ENCODE data around the gene PLEKHA8. TPM values are rescaled to one million over a fixed set of nuclear protein-coding genes. Genes with fewer than 3 reads are reported as not detected.
A peak's percentile ranks its signal among the peaks of the same experiment; 100 is the strongest.

The PLEKHA8 gene
- total RNA-seq, 2 donors from 2014 or later = 5.5 to 12.0 TPM

DNA sequence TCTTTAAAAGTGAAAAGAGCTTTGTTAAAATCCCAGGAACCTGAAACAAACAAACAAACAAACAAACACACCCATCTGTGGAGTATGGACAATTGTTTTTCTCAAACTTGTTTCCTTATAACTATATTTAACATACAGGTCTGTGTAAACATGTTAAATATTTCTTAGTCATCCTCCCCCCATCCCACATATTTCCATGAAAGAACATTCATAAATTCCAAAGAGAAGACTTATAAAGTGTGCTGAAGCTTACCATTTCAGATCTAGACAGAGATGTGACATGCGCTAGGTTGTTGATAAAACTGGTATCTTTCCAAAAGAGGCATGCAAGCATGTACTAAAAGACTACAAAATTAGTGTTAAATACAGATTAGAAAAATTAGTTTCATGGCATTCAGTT, 8.3 kb upstream of the PLEKHA8 start:
- no peaks in the 10 kb centered on the region for H3K36me3 ChIP-seq
- no peak overlapping the region for H3K4me3 ChIP-seq
- intact Hi-C loops (cut with DNase I) = no loop called here
- TF ChIP-seq POLR2A (IDR thresholded peaks at IDR 0.05) (no peak), POLR2AphosphoS5 (IDR thresholded peaks at IDR 0.05) (no peak)
- TF ChIP-seq, protein P1, sequence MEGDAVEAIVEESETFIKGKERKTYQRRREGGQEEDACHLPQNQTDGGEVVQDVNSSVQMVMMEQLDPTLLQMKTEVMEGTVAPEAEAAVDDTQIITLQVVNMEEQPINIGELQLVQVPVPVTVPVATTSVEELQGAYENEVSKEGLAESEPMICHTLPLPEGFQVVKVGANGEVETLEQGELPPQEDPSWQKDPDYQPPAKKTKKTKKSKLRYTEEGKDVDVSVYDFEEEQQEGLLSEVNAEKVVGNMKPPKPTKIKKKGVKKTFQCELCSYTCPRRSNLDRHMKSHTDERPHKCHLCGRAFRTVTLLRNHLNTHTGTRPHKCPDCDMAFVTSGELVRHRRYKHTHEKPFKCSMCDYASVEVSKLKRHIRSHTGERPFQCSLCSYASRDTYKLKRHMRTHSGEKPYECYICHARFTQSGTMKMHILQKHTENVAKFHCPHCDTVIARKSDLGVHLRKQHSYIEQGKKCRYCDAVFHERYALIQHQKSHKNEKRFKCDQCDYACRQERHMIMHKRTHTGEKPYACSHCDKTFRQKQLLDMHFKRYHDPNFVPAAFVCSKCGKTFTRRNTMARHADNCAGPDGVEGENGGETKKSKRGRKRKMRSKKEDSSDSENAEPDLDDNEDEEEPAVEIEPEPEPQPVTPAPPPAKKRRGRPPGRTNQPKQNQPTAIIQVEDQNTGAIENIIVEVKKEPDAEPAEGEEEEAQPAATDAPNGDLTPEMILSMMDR (IDR thresholded peaks at IDR 0.05) = no peak
- no peak for DNase-seq (ENCODE audit: low spot score)
- H3K27ac ChIP-seq = no peak overlapping the region
- no peaks in the 10 kb centered on the region for H3K27me3 ChIP-seq (replicated peaks; ENCODE audit: insufficient read depth)
- no peaks in the 10 kb centered on the region for H3K9me3 ChIP-seq
- peaks cover under 1% of the 10 kb centered on the region for H3K4me1 ChIP-seq (replicated peaks)
- WGBS = 80% methylated on average over 1 of the region's 1 CpG

DNA sequence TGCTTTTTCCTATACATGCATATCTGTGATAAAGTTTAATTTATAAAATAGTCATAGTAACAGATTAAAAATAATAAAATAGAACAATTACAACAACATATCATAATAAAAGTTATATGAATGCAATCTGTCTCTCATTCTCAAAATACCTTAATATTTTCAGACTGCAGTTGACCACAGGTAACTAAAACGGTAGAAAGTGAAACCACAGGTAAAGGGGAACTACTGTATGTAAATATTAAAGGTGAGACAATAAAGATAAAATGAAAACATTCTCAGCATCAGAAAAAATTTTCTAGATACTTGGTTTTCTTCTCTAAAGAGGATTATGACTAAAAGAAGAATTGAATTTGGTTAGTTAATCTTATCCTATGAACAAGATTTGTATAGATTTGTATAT, 7.7 kb upstream of the PLEKHA8 start:
- Histone ChIP-seq H3K36me3 (no peaks in the 10 kb centered on the region), H3K27me3 (replicated peaks; ENCODE audit: insufficient read depth) (no peaks in the 10 kb centered on the region), H3K4me3 (no peak overlapping the region), H3K27ac (no peak overlapping the region), H3K9me3 (no peaks in the 10 kb centered on the region), H3K4me1 (replicated peaks) (peaks cover 3% of the 10 kb centered on the region)
- TF ChIP-seq, protein P1 (IDR thresholded peaks at IDR 0.05) = no peak
- TF ChIP-seq POLR2A (IDR thresholded peaks at IDR 0.05) = no peak
- no peak for TF ChIP-seq POLR2AphosphoS5 (IDR thresholded peaks at IDR 0.05)
- no peak for DNase-seq (ENCODE audit: low spot score)
- intact Hi-C loops (cut with DNase I) = no loop called here
- WGBS = 48% methylated on average over 1 of the region's 1 CpG

DNA sequence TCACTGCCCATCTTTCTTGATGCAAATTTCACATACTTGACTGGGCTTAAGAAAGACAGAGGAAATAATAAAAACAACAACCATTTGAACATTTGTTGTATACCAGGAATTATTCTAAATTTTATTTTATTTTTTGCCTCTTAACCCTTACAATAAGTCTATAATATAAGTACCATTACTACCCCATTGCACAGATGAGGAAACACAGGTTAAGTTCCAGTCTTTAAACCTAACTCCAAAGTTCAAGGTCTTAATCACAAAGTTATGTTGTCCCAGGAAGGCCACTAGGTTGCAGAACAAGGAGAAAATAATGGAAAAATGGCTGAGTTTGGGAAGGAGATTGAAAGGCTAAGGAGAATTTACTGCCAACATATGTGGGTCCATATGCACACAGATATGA, 5.2 kb upstream of the PLEKHA8 start:
- no peak for DNase-seq (ENCODE audit: low spot score)
- no peaks in the 10 kb centered on the region for H3K36me3 ChIP-seq
- peaks cover 3% of the 10 kb centered on the region for H3K4me1 ChIP-seq (replicated peaks)
- TF ChIP-seq POLR2AphosphoS5 (IDR thresholded peaks at IDR 0.05) (no peak), POLR2A (IDR thresholded peaks at IDR 0.05) (no peak)
- TF ChIP-seq, protein P1 (IDR thresholded peaks at IDR 0.05) = no peak
- H3K27me3 ChIP-seq (replicated peaks; ENCODE audit: insufficient read depth) = no peaks in the 10 kb centered on the region
- no peak overlapping the region for H3K27ac ChIP-seq
- H3K4me3 ChIP-seq = no peak overlapping the region
- intact Hi-C loops (cut with DNase I) = no loop called here
- H3K9me3 ChIP-seq = no peaks in the 10 kb centered on the region

DNA sequence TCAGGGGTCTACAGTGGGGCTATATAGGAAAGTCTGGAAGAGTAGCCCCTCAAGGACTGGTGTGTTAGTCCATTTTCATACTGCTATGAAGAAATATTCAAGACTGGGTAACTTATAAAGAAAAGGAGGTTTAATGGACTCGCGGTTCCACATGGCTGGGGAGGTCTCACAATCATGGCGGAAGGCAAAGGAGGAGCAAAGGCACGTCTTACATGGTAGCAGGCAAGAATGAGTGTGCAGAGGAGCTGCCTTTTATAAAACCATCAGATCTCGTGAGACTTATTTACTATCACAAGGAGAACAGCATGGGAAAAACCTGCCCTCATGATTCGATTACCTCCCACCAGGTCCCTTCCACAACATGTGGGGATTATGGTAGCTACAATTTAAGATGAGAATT, 4.7 kb upstream of the PLEKHA8 start:
- H3K9me3 ChIP-seq = no peaks in the 10 kb centered on the region
- TF ChIP-seq, protein P1 (IDR thresholded peaks at IDR 0.05) = no peak
- TF ChIP-seq POLR2AphosphoS5 (IDR thresholded peaks at IDR 0.05) (no peak), POLR2A (IDR thresholded peaks at IDR 0.05) (no peak)
- no peaks in the 10 kb centered on the region for H3K27me3 ChIP-seq (replicated peaks; ENCODE audit: insufficient read depth)
- H3K36me3 ChIP-seq = no peaks in the 10 kb centered on the region
- H3K27ac ChIP-seq = no peak overlapping the region
- 94% methylated on average over 6 of the region's 6 CpGs for WGBS
- intact Hi-C loops (cut with DNase I) = no loop called here
- H3K4me3 ChIP-seq = no peak overlapping the region
- no peak for DNase-seq (ENCODE audit: low spot score)
- peaks cover 3% of the 10 kb centered on the region for H3K4me1 ChIP-seq (replicated peaks)

DNA sequence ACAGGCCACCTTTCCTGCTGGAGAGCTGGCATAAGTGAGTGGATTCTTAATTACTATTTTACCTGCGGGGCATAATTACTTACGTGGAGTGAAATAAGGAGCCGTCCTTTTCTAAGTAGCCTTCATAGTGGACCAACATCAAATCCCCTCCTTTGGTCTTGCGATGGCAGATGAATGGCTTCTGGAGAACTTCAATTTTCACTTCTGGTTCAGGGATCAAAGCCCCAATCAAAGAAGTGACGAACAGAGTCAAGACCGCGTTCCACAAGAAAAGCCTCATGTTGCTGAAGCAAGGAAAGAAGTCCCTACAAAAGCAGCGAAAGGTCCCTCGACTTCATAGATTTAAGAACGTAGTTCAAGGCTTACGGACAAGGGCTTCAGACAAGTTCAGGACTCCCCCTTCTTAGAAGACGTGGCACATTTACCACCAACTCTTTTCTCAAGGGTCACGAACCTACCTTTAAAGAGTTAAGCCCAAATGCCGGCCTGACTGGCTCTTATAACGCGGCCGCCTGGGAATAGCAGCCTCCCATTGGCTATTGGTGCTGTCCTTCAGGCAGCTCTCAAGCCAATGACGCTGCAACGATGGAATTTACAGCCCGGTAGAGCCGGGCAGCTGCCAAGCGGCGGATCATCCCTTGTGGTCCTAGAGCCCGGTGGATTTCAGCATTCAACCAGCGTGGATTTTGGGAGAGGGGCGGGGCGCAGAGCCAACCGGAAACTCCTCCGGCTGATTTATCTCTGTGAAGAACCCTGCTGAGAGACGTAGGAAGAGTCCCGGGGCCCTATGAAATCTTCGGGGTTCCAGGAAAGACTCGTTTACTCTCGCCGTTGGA, 1.8 kb upstream of the PLEKHA8 start, which contains the start of gene FKBP14:
Gene FKBP14 (minus strand): TSS at position 474 of the 836 bp plus-strand sequence. CDS start 194 bp downstream, at position 280.
- H3K27me3 ChIP-seq (replicated peaks; ENCODE audit: insufficient read depth) = no peaks in the 10 kb centered on the region
- DNase-seq (ENCODE audit: low spot score) = peak; percentile 98
- peak within 1 kb of the TSS; percentile 76 to 84 for H3K4me3 ChIP-seq
- H3K9me3 ChIP-seq = no peaks in the 10 kb centered on the region
- peak; percentile 91 for TF ChIP-seq POLR2AphosphoS5 (IDR thresholded peaks at IDR 0.05)
- TF ChIP-seq, protein P1 (IDR thresholded peaks at IDR 0.05) = peak in 1 of 4 experiments; percentile 5
- TF ChIP-seq POLR2A (IDR thresholded peaks at IDR 0.05) = no peak
- peaks cover 3% of the 10 kb centered on the region for H3K4me1 ChIP-seq (replicated peaks)
- WGBS = under 1% methylated on average over 35 of the region's 35 CpGs
- no peaks in the 10 kb centered on the region for H3K36me3 ChIP-seq
- intact Hi-C loops (cut with DNase I) = loop anchor here (1.0 to 5.0 kb wide), 2 partner anchors 36 to 37 kb away; partner anchors contain the start of gene SCRN1
- peak within 1 kb of the TSS; percentile 85 to 86 for H3K27ac ChIP-seq
